PC-9 (cell line): ENCODE data around the gene ASTN2.

Experiments
- CTCF ChIP-seq: fragments of 200-600 bp; sonication (generic); conservative IDR thresholded peaks from 2 replicates; pipeline ENCODE4 v1.6.1; 2017; ENCODE audit warnings: mixed run types, antibody characterized with exemption, mild to moderate bottlenecking, moderate library complexity
- EZH2 ChIP-seq: fragments of 200-600 bp; sonication (generic); IDR thresholded peaks from 2 replicates; pipeline ENCODE4 v1.8.0; 2017; ENCODE audit warnings: antibody characterized with exemption, low read depth

- TF ChIP-seq CTCF (no peak), EZH2 (no peak)
Observed at GRCh38 chr9:116812231-116813030, 602.4 kb downstream of the ASTN2 start.
